HCEC 1CT (cell line): ENCODE data around the gene DHCR7.

Experiments used
- DNase-seq: peaks from one replicate; pipeline ENCODE4 v3.0.0-alpha.2; 2017

Gene DHCR7

GRCh38 chr11:71456294-71456693 is 8.1 kb upstream of the DHCR7 start:
- no peak for DNase-seq

- DNase-seq = no peak
Observed at GRCh38 chr11:71454470-71455113, 6.4 kb upstream of the DHCR7 start.

GRCh38 chr11:71453918-71454304 is 5.7 kb upstream of the DHCR7 start:
- DNase-seq = no peak

GRCh38 chr11:71453037-71453917 is 5.1 kb upstream of the DHCR7 start, which contains the start of gene NADSYN1:
Gene NADSYN1, plus strand, starts transcription at chr11:71453203. Its CDS starts 94 bp downstream, at chr11:71453297.
- peak; percentile 95 for DNase-seq

- DNase-seq = peak; percentile 30
Observed at GRCh38 chr11:71452199-71453036, 4.2 kb upstream of the DHCR7 start.

- no peak for DNase-seq
Observed at GRCh38 chr11:71451596-71452198, 3.5 kb upstream of the DHCR7 start.

- no peak for DNase-seq
Observed at GRCh38 chr11:71450939-71451338, 2.7 kb upstream of the DHCR7 start.

GRCh38 chr11:71450507-71450906 is 2.3 kb upstream of the DHCR7 start:
- no peak for DNase-seq

- DNase-seq = no peak
Observed at GRCh38 chr11:71449596-71449995, 1.4 kb upstream of the DHCR7 start.

- peak; percentile 9 for DNase-seq
Observed at GRCh38 chr11:71447791-71448256, 369 bp downstream of the DHCR7 start.

GRCh38 chr11:71446942-71447688 is 1.1 kb downstream of the DHCR7 start:
- DNase-seq = peak; percentile 90

- no peak for DNase-seq
Observed at GRCh38 chr11:71446150-71446549, 2.0 kb downstream of the DHCR7 start.

- DNase-seq = no peak
Observed at GRCh38 chr11:71444811-71445210, 3.4 kb downstream of the DHCR7 start.

- no peak for DNase-seq
Observed at GRCh38 chr11:71443736-71444445, 4.3 kb downstream of the DHCR7 start.

- no peak for DNase-seq
Observed at GRCh38 chr11:71442880-71443279, 5.3 kb downstream of the DHCR7 start.

GRCh38 chr11:71442123-71442522 is 6.1 kb downstream of the DHCR7 start:
- no peak for DNase-seq

GRCh38 chr11:71441251-71441650 is 6.9 kb downstream of the DHCR7 start:
- DNase-seq = no peak

- no peak for DNase-seq
Observed at GRCh38 chr11:71440021-71440755, 8.0 kb downstream of the DHCR7 start.

GRCh38 chr11:71438650-71439049 is 9.5 kb downstream of the DHCR7 start:
- no peak for DNase-seq

- DNase-seq = no peak
Observed at GRCh38 chr11:71437879-71438278, 10.3 kb downstream of the DHCR7 start.

- no peak for DNase-seq
Observed at GRCh38 chr11:71437399-71437798, 10.8 kb downstream of the DHCR7 start.
